ENCODE results near the gene NELL2. TPM values are rescaled to one million over a fixed set of nuclear protein-coding genes. Genes with fewer than 3 reads are reported as not detected.

NELL2 gene
- total RNA-seq, 1 donor = 0.36 TPM

DNA sequence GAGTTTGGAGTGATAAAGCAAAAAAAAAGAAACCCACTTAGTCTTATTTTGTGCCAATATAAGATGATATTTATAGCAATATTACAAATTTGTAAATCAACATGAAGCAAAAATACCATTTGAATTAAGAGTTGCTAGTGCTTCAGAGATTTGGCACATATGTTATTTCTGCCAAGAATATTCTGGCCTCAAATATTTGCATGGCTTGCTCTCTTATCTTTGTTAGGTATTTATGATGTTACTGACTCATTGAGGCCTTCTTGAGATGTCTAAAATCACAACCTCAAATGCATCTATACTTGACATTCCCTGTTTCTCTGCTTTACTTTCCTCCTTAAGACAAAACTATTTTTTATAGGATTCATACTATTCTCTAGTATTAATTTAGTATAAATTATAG, 301.5 kb downstream of the NELL2 start:
- DNase-seq (ENCODE audit: low read depth) = no peak
- H3K4me3 ChIP-seq (ENCODE audit: low read depth, low read length) = no peak overlapping the region
- TF ChIP-seq, protein P1, sequence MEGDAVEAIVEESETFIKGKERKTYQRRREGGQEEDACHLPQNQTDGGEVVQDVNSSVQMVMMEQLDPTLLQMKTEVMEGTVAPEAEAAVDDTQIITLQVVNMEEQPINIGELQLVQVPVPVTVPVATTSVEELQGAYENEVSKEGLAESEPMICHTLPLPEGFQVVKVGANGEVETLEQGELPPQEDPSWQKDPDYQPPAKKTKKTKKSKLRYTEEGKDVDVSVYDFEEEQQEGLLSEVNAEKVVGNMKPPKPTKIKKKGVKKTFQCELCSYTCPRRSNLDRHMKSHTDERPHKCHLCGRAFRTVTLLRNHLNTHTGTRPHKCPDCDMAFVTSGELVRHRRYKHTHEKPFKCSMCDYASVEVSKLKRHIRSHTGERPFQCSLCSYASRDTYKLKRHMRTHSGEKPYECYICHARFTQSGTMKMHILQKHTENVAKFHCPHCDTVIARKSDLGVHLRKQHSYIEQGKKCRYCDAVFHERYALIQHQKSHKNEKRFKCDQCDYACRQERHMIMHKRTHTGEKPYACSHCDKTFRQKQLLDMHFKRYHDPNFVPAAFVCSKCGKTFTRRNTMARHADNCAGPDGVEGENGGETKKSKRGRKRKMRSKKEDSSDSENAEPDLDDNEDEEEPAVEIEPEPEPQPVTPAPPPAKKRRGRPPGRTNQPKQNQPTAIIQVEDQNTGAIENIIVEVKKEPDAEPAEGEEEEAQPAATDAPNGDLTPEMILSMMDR (IDR thresholded peaks at IDR 0.05; ENCODE audit: insufficient read depth, low read length) = no peak

- H3K4me3 ChIP-seq (ENCODE audit: low read depth, low read length) = no peak overlapping the region
- TF ChIP-seq, protein P1 (IDR thresholded peaks at IDR 0.05; ENCODE audit: insufficient read depth, low read length) = no peak
- no peak for DNase-seq (ENCODE audit: low read depth)
Measured at GRCh38 chr12:44573723-44574122, 302.4 kb downstream of the NELL2 start.

DNA sequence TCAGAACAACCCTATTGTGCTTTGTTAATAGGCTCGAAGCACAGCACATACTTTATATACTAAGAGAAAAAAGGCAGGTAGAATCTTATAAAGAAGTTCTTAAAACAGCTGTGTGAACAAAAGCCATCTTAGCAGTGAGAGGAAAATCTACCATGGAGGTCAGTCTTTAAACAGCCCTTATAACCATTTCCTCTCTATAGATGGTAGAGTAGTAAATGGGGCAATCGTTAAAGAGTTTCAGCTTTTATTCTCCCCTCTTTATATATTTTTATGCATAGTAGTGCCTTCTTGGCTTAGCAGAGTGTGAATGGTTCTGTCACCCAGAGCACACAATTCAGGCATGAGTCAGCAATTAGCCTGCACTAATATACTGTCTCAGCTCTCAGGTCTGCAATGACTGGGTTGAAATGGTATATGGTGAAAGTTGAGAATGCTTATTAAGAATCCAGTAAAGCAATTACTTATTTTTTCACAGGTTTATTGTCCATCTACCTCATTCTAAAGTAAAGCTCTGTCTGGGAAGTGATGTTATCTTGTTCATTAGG, 305.0 kb downstream of the NELL2 start:
- TF ChIP-seq, protein P1 (IDR thresholded peaks at IDR 0.05; ENCODE audit: insufficient read depth, low read length) = no peak
- H3K4me3 ChIP-seq (ENCODE audit: low read depth, low read length) = no peak overlapping the region
- DNase-seq (ENCODE audit: low read depth) = no peak

GRCh38 chr12:44570036-44570583, 306.0 kb downstream of the NELL2 start:
- TF ChIP-seq, protein P1 (IDR thresholded peaks at IDR 0.05; ENCODE audit: insufficient read depth, low read length) = no peak
- DNase-seq (ENCODE audit: low read depth) = no peak
- no peak overlapping the region for H3K4me3 ChIP-seq (ENCODE audit: low read depth, low read length)

GRCh38 chr12:44565163-44565562, 311.0 kb downstream of the NELL2 start:
- DNase-seq (ENCODE audit: low read depth) = no peak
- H3K4me3 ChIP-seq (ENCODE audit: low read depth, low read length) = no peak overlapping the region
- TF ChIP-seq, protein P1 (IDR thresholded peaks at IDR 0.05; ENCODE audit: insufficient read depth, low read length) = no peak

GRCh38 chr12:44563486-44563885, 312.6 kb downstream of the NELL2 start:
- no peak overlapping the region for H3K4me3 ChIP-seq (ENCODE audit: low read depth, low read length)
- DNase-seq (ENCODE audit: low read depth) = no peak
- TF ChIP-seq, protein P1 (IDR thresholded peaks at IDR 0.05; ENCODE audit: insufficient read depth, low read length) = no peak
